ENCODE data around the gene DIP2C.
"Not testable (repeated sequence)": the region's sequence is repeated elsewhere in the genome, so short reads cannot be mapped to it uniquely, and the experiment has no call there.

DIP2C gene

DNA sequence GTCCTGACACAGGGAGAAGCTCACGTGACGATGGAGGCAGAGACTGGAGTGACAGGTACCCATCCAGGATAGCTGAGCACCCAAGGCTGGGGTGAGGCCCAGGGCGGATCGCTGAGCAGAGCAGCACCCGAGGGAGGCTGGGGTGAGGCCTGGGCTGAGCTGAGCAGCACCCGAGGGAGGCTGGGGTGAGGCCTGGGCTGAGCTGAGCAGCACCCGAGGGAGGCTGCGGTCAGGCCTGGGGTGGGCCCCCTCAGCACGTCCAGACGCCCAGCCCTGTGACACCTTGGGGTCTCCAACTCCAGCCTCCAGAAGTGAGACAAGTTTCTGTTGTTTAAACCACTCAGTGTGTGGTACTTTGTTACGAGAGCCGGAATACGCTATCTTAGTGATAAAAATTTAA is 318.0 kb downstream of the DIP2C start:
- Histone ChIP-seq H3K4me3 (replicated peaks; ENCODE audit: low read depth, low read length) (no peak overlapping the region), H3K27me3 (replicated peaks; ENCODE audit: control insufficient read depth, insufficient read depth, low read length) (no peaks in the 10 kb centered on the region), H3K36me3 (ENCODE audit: control insufficient read depth, insufficient read depth, low read length) (no peaks in the 10 kb centered on the region)
- no peak for DNase-seq (ENCODE audit: extremely low read depth, insufficient read length)
- TF ChIP-seq, protein P1, sequence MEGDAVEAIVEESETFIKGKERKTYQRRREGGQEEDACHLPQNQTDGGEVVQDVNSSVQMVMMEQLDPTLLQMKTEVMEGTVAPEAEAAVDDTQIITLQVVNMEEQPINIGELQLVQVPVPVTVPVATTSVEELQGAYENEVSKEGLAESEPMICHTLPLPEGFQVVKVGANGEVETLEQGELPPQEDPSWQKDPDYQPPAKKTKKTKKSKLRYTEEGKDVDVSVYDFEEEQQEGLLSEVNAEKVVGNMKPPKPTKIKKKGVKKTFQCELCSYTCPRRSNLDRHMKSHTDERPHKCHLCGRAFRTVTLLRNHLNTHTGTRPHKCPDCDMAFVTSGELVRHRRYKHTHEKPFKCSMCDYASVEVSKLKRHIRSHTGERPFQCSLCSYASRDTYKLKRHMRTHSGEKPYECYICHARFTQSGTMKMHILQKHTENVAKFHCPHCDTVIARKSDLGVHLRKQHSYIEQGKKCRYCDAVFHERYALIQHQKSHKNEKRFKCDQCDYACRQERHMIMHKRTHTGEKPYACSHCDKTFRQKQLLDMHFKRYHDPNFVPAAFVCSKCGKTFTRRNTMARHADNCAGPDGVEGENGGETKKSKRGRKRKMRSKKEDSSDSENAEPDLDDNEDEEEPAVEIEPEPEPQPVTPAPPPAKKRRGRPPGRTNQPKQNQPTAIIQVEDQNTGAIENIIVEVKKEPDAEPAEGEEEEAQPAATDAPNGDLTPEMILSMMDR (IDR thresholded peaks at IDR 0.05; ENCODE audit: insufficient read depth, low read length, poor library complexity, severe bottlenecking) = no peak

DNA sequence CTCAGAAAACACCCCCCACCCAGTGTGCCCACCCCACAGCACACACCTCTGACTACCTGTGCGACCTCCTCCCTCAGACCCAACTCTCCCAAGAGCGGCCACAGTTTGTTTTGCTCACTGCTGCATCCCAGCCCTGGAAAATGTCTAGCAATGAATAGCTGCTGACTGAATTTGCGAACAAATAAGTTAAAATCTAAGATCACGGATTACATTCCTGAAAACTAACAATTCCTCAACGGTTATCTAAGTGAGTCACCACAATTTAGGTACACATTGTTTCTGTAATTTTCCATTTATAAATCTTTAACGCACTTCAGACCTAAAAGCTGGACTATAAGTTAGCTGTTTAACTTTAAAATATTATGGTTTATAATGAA is 319.0 kb downstream of the DIP2C start:
- Histone ChIP-seq H3K36me3 (ENCODE audit: control insufficient read depth, insufficient read depth, low read length) (no peaks in the 10 kb centered on the region), H3K27me3 (replicated peaks; ENCODE audit: control insufficient read depth, insufficient read depth, low read length) (no peaks in the 10 kb centered on the region), H3K4me3 (replicated peaks; ENCODE audit: low read depth, low read length) (no peak overlapping the region)
- TF ChIP-seq, protein P1 (IDR thresholded peaks at IDR 0.05; ENCODE audit: insufficient read depth, low read length, poor library complexity, severe bottlenecking) = no peak
- no peak for DNase-seq (ENCODE audit: extremely low read depth, insufficient read length)

DNA sequence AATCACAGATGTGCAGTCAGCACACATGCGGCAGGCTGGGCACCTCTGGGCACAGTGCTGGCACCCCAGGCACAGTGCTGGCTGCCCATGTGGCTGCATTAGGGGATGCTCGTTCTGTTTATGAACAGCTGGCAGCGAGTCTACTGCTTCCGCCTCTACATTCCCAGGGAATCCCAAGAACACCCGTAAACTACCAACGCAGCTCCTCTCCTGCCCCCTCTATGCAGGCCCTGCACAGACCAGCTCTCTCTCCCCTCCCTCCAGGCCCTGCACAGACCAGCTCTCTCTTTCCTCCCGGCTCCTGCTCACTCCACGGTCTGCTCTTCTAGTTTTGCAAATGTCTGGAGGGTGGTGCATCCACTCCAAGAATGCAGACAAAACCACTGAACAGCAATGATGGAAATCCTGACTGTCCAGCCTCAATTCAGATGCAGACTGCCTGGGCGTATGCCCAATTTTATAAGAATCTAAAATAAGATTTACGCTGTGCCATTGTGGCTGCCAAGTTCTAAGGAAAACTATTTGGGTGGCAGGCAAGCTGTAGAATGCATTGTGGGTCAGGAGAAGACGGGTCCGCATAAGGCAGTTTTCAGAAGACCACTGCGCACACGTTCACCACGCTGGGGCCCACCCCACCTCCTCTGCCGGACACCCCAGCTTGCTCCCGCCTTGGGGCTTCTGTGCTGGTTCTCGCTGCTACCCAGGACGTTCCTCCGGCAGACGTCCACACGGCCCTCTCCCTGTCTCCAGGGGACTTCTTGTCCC is 319.6 kb downstream of the DIP2C start:
- TF ChIP-seq, protein P1 (IDR thresholded peaks at IDR 0.05; ENCODE audit: insufficient read depth, low read length, poor library complexity, severe bottlenecking) = no peak
- H3K4me3 ChIP-seq (replicated peaks; ENCODE audit: low read depth, low read length) = no peak overlapping the region
- H3K27me3 ChIP-seq (replicated peaks; ENCODE audit: control insufficient read depth, insufficient read depth, low read length) = no peaks in the 10 kb centered on the region
- no peaks in the 10 kb centered on the region for H3K36me3 ChIP-seq (ENCODE audit: control insufficient read depth, insufficient read depth, low read length)
- DNase-seq (ENCODE audit: extremely low read depth, insufficient read length) = no peak

DNA sequence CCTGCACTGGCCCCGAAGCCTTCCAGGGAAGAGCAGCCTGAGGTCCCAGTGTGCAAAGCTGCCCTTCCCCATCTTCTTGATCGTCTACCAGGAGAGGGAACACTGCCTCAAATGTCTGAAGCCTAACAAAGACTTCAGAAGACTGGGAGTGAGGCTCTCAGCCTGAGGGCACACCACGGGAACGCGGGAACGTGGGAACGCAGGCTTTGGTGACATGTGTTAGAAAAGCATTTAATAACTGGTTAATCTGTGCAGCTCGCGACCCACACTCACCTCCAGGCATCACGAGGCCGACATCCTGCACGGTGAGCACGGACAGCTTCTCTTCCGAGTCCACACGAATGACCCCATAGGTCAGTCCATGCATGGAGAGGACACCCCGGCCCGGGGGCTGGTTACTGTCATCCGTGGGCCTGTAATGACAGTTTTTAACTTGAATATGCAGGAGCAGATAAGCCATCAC is 320.2 kb downstream of the DIP2C start:
- no peak overlapping the region for H3K4me3 ChIP-seq (replicated peaks; ENCODE audit: low read depth, low read length)
- DNase-seq (ENCODE audit: extremely low read depth, insufficient read length) = no peak
- TF ChIP-seq, protein P1 (IDR thresholded peaks at IDR 0.05; ENCODE audit: insufficient read depth, low read length, poor library complexity, severe bottlenecking) = no peak
- H3K27me3 ChIP-seq (replicated peaks; ENCODE audit: control insufficient read depth, insufficient read depth, low read length) = no peaks in the 10 kb centered on the region
- H3K36me3 ChIP-seq (ENCODE audit: control insufficient read depth, insufficient read depth, low read length) = no peaks in the 10 kb centered on the region

DNA sequence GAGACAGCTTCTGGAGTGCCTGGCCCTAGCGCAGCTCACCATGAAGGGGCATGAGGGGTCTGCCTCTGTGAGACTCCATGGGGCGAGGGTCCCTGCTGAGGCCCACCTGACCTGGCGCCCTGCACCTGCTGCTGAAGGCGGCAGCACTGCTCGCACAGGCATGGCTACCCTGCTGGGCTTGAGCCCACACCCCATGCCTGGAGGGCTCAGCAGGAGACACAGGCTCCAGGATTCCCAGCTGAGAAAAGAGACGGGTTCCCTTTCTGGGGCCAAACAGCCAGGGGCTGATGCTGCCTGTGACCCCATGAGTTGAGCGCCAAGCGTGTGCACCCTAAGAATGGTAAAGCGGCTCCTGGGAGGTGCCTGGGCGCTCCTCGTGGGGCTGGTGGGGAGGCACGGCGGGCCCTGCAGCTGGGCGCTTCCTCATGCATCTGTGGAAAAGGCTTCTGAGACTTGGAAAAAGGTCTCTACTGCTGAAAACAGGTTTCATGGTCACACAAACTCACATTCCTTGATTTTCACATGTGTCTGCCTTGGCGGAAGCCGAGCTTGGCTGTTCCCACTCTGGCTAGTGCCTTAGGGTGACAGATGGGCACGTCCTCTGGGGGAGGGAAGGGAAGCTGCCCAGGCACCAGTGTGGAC is 320.8 kb downstream of the DIP2C start:
- H3K4me3 ChIP-seq (replicated peaks; ENCODE audit: low read depth, low read length) = no peak overlapping the region
- no peak for DNase-seq (ENCODE audit: extremely low read depth, insufficient read length)
- TF ChIP-seq, protein P1 (IDR thresholded peaks at IDR 0.05; ENCODE audit: insufficient read depth, low read length, poor library complexity, severe bottlenecking) = no peak
- H3K36me3 ChIP-seq (ENCODE audit: control insufficient read depth, insufficient read depth, low read length) = no peaks in the 10 kb centered on the region
- H3K27me3 ChIP-seq (replicated peaks; ENCODE audit: control insufficient read depth, insufficient read depth, low read length) = no peaks in the 10 kb centered on the region

DNA sequence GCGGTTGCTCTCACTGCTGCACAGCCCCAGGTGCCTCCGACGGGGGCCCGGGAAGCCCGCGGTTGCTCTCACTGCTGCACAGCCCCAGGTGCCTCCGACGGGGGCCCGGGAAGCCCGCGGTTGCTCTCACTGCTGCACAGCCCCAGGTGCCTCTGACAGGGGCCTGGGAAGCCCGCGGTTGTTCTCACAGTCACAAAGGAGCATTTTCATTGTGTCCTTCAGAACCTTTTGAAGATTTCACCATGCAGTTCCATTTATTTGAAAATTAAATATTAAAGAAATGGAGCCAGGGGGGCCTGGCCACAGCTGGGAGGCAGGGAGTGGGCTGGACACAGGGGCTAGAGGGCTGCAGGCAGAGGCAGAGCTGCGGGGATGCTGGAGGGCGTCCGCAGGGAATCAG is 321.4 kb downstream of the DIP2C start:
- not testable (repeated sequence) for H3K4me3 ChIP-seq (replicated peaks; ENCODE audit: low read depth, low read length); H3K36me3 ChIP-seq (ENCODE audit: control insufficient read depth, insufficient read depth, low read length); H3K27me3 ChIP-seq (replicated peaks; ENCODE audit: control insufficient read depth, insufficient read depth, low read length); DNase-seq (ENCODE audit: extremely low read depth, insufficient read length)
